Endothelial cell of umbilical vein (primary cell): ENCODE data around the gene PEMT.

Experiments used
- CTCF ChIP-seq, 2 donors: IDR thresholded peaks; 1 replicate in 1 of 2; 2 replicates in 1 of 2; pipeline ENCODE4 v1.5.1; 2011; ENCODE audit warnings: low read length in 2 of 2, mild to moderate bottlenecking in 2 of 2, moderate library complexity in 2 of 2, control low read depth in 1 of 2, inconsistent platforms in 1 of 2, low read depth in 1 of 2; ENCODE audit not compliant: insufficient read depth in 1 of 2; ENCODE audit errors: extremely low read depth in 1 of 2
- FOS ChIP-seq: IDR thresholded peaks from 2 replicates; pipeline ENCODE4 v1.6.1; 2011; ENCODE audit warnings: mild to moderate bottlenecking, low read length, moderate library complexity, borderline replicate concordance; ENCODE audit not compliant: insufficient read depth
- MAX ChIP-seq: IDR thresholded peaks from 2 replicates; pipeline ENCODE4 v1.6.1; 2011; ENCODE audit not compliant: insufficient read depth, insufficient read length
- POLR2A ChIP-seq: IDR thresholded peaks from 2 replicates; pipeline ENCODE4 v1.6.1; 2012; ENCODE audit warnings: low read depth, mild to moderate bottlenecking, control low read depth, low read length
- POLR2AphosphoS5 ChIP-seq: IDR thresholded peaks from 2 replicates; pipeline ENCODE4 v1.6.1; 2012; ENCODE audit warnings: low read depth, mild to moderate bottlenecking, control low read depth, low read length, moderate library complexity; ENCODE audit not compliant: insufficient read depth

- TF ChIP-seq CTCF (IDR thresholded peaks at IDR 0.05; ENCODE audit: extremely low read depth in 1 of 2, insufficient read depth in 1 of 2, low read depth in 1 of 2, low read length in 2 of 2), result no peak
- no peak for TF ChIP-seq POLR2A
- TF ChIP-seq POLR2AphosphoS5, result no peak
- no peak for TF ChIP-seq MAX
- TF ChIP-seq FOS, result no peak
Measured at GRCh38 chr17:17563530-17563929, 28.0 kb downstream of the PEMT start.
